GM23248 (cell line): Measurements from ENCODE around the gene CCL22. TPM values are rescaled to one million over a fixed set of nuclear protein-coding genes. Genes with fewer than 3 reads are reported as not detected.

Source experiments
- DNase-seq: peaks from one replicate; pipeline ENCODE4 v3.0.0-alpha.2; 2015
- H2AFZ ChIP-seq: fragments of 200-600 bp; sonication (generic); 2 replicates; pipeline ENCODE4 v1.6.1; 2016; ENCODE audit warnings: antibody characterized with exemption
- H3F3A ChIP-seq: fragments of 200-600 bp; sonication (generic); 2 replicates; pipeline ENCODE4 v1.6.1; 2016; ENCODE audit warnings: mild to moderate bottlenecking, antibody characterized with exemption, mixed run types; ENCODE audit not compliant: insufficient read depth
- H3K27ac ChIP-seq: fragments of 200-600 bp; sonication (generic); 2 replicates; pipeline ENCODE4 v1.5.1; 2016; ENCODE audit warnings: mild to moderate bottlenecking
- H3K27me3 ChIP-seq: fragments of 200-600 bp; sonication (generic); replicated peaks from 2 replicates; pipeline ENCODE4 v1.6.1; 2016; ENCODE audit warnings: mild to moderate bottlenecking; ENCODE audit not compliant: insufficient read depth
- H3K36me3 ChIP-seq: fragments of 200-600 bp; sonication (generic); 2 replicates; pipeline ENCODE4 v1.6.1; 2016; ENCODE audit warnings: low read depth, mild to moderate bottlenecking
- H3K4me1 ChIP-seq: fragments of 200-600 bp; sonication (generic); 2 replicates; pipeline ENCODE4 v1.6.1; 2016; ENCODE audit warnings: mild to moderate bottlenecking; ENCODE audit not compliant: insufficient read depth
- H3K4me2 ChIP-seq: fragments of 200-600 bp; sonication (generic); one replicate; pipeline ENCODE4 v1.6.1; 2016; ENCODE audit warnings: mild to moderate bottlenecking; ENCODE audit not compliant: unreplicated experiment
- H3K4me3 ChIP-seq: fragments of 200-600 bp; sonication (generic); 2 replicates; pipeline ENCODE4 v1.5.1; 2016; ENCODE audit warnings: mild to moderate bottlenecking
- H3K79me2 ChIP-seq: fragments of 200-600 bp; sonication (generic); 2 replicates; pipeline ENCODE4 v1.6.1; 2016; ENCODE audit warnings: mild to moderate bottlenecking; ENCODE audit not compliant: insufficient read depth
- H3K9ac ChIP-seq: fragments of 200-600 bp; sonication (generic); 2 replicates; pipeline ENCODE4 v1.6.1; 2016; ENCODE audit warnings: mild to moderate bottlenecking
- H3K9me2 ChIP-seq: fragments of 200-600 bp; sonication (generic); 2 replicates; pipeline ENCODE4 v1.6.1; 2016; ENCODE audit warnings: mixed run types, mild to moderate bottlenecking, moderate library complexity; ENCODE audit not compliant: insufficient read depth
- H3K9me3 ChIP-seq: fragments of 200-600 bp; sonication (generic); one replicate; pipeline ENCODE4 v1.6.1; 2017; ENCODE audit warnings: low read depth
- H4K20me1 ChIP-seq: fragments of 200-600 bp; sonication (generic); 2 replicates; pipeline ENCODE4 v1.6.0; 2016; ENCODE audit not compliant: insufficient read depth
- EZH2 ChIP-seq: fragments of 200-600 bp; sonication (generic); IDR thresholded peaks from 2 replicates; pipeline ENCODE4 v1.6.1; 2018; ENCODE audit warnings: antibody characterized with exemption, mild to moderate bottlenecking; ENCODE audit not compliant: insufficient read depth, poor library complexity, severe bottlenecking
- EZH2phosphoT487 ChIP-seq: fragments of 200-600 bp; sonication (generic); IDR thresholded peaks from 2 replicates; pipeline ENCODE4 v1.6.1; 2018; ENCODE audit warnings: antibody characterized with exemption, moderate library complexity, mild to moderate bottlenecking, low read depth; ENCODE audit not compliant: insufficient read depth
- WGBS, 2 experiments: methylation state at CpG; one replicate each; pipeline ENCODE4 v1.1.6; 2015 to 2017; ENCODE audit warnings: low lambda C conversion rate in 2 of 2, low coverage in 1 of 2; ENCODE audit errors: missing lambda C conversion rate in 2 of 2; 5-methylcytosine and 5-hydroxymethylcytosine counted together
- in situ Hi-C: fragments of 300-500 bp; cut with MboI; formaldehyde crosslinking; loops from 2 replicates; pipeline ENCODE4 v1.15.0; 2020
- polyA plus RNA-seq: library from polyadenylated mRNA; unstranded; fragments of >200 nt; fragmentation: Nextera tagmentation; extraction: Ambion mirVana; gene quantifications from 2 replicates; pipeline ENCODE4 v1.2.1, GENCODE V29; 2016
- total RNA-seq: library from RNA; depleted of rRNA; stranded (reverse); fragments of >200 nt; shearing (Covaris generic); gene quantifications from 2 replicates; pipeline ENCODE4 v1.2.3, GENCODE V29; 2014

Gene CCL22
- total and polyA plus RNA-seq, 2 experiments from 2014 or later = 0.10 TPM; not detected in 1

DNA sequence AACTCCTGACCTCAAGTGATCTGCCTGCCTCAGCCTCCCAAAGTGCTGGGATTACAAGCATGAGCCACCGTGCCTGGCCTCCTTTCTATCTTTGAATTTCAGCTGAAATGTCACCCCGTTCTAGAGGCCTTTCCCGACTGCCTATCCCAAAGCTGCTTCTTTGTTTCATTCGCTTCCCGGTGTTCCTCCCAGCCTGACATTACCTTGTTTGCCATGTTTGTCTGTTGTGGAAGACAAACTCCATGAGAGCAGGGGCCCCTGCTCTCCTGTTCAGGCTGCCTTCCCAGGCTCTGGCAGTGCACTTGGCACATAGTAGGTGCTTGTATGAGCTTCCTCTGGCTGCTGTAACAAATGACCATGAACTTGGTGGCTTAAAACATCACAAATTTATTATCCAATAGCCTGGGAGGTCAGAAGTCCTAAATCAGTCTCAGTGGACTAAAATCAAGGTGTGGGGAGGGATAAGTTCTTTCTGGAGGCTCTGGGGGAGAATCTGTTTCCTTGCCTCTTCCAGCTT is 2.6 kb upstream of the CCL22 start:
- Histone ChIP-seq H3K9me2 (no peaks in the 10 kb centered on the region), H4K20me1 (no peaks in the 10 kb centered on the region), H3K4me2 (no peak overlapping the region), H3K27ac (no peak overlapping the region), H3K79me2 (no peaks in the 10 kb centered on the region), H2AFZ (no peak overlapping the region), H3K4me3 (no peak overlapping the region), H3K4me1 (no peaks in the 10 kb centered on the region), H3K9me3 (no peaks in the 10 kb centered on the region), H3F3A (no peaks in the 10 kb centered on the region), H3K27me3 (peaks cover 12% of the 10 kb centered on the region), H3K9ac (no peak overlapping the region), H3K36me3 (no peaks in the 10 kb centered on the region)
- DNase-seq = no peak
- WGBS, 2 experiments = 66 to 67% methylated on average over 5 of the region's 5 CpGs
- TF ChIP-seq EZH2phosphoT487 = no peak
- no peak for TF ChIP-seq EZH2
- in situ Hi-C loops = no loop called here

- Histone ChIP-seq H3K27ac (no peak overlapping the region), H3K27me3 (peaks cover 14% of the 10 kb centered on the region), H3K9ac (no peak overlapping the region), H3K4me1 (no peaks in the 10 kb centered on the region), H3K9me2 (no peaks in the 10 kb centered on the region), H3K4me3 (no peak overlapping the region), H3K36me3 (no peaks in the 10 kb centered on the region), H3K79me2 (no peaks in the 10 kb centered on the region), H4K20me1 (no peaks in the 10 kb centered on the region), H3F3A (no peaks in the 10 kb centered on the region), H2AFZ (no peak overlapping the region), H3K9me3 (no peaks in the 10 kb centered on the region), H3K4me2 (no peak overlapping the region)
- in situ Hi-C loops = no loop called here
- no peak for DNase-seq
- 73 to 80% methylated on average over 4 of the region's 4 CpGs for WGBS, 2 experiments
- TF ChIP-seq EZH2phosphoT487 = no peak
- TF ChIP-seq EZH2 = no peak
Measured at GRCh38 chr16:57356547-57356946, 2.0 kb upstream of the CCL22 start.

- H3K4me2 ChIP-seq = no peak overlapping the region
- H3K27me3 ChIP-seq = peaks cover 9% of the 10 kb centered on the region; the same call in 1 of the 2 replicates
- no peak overlapping the region for H3K27ac ChIP-seq
- no peaks in the 10 kb centered on the region for H3K36me3 ChIP-seq
- H3K79me2 ChIP-seq = no peaks in the 10 kb centered on the region
- no peak for DNase-seq
- no peak overlapping the region for H2AFZ ChIP-seq
- H4K20me1 ChIP-seq = no peaks in the 10 kb centered on the region
- H3K9ac ChIP-seq = no peak overlapping the region
- no peaks in the 10 kb centered on the region for H3F3A ChIP-seq
- no peak overlapping the region for H3K4me3 ChIP-seq
- 67 to 69% methylated on average over 9 of the region's 9 CpGs for WGBS, 2 experiments
- H3K9me2 ChIP-seq = no peaks in the 10 kb centered on the region
- TF ChIP-seq EZH2phosphoT487 = no peak
- no peak for TF ChIP-seq EZH2
- no peaks in the 10 kb centered on the region for H3K9me3 ChIP-seq
- in situ Hi-C loops = no loop called here
- no peaks in the 10 kb centered on the region for H3K4me1 ChIP-seq
Measured at GRCh38 chr16:57357330-57358085, 1.1 kb upstream of the CCL22 start.

GRCh38 chr16:57358086-57358420 is 530 bp upstream of the CCL22 start:
- H4K20me1 ChIP-seq = no peaks in the 10 kb centered on the region
- no peak overlapping the region for H3K4me2 ChIP-seq
- H3K4me1 ChIP-seq = no peaks in the 10 kb centered on the region
- no peaks in the 10 kb centered on the region for H3K36me3 ChIP-seq
- no peaks in the 10 kb centered on the region for H3K9me2 ChIP-seq
- DNase-seq = no peak
- WGBS, 2 experiments = 55 to 62% methylated on average over 7 of the region's 7 CpGs
- TF ChIP-seq EZH2phosphoT487 = no peak
- no peak for TF ChIP-seq EZH2
- no peak overlapping the region for H3K4me3 ChIP-seq
- H3K27ac ChIP-seq = no peak overlapping the region
- H3K9ac ChIP-seq = no peak overlapping the region
- H3K79me2 ChIP-seq = no peaks in the 10 kb centered on the region
- in situ Hi-C loops = no loop called here
- H3F3A ChIP-seq = no peaks in the 10 kb centered on the region
- no peak overlapping the region for H2AFZ ChIP-seq
- H3K27me3 ChIP-seq = peaks cover 9% of the 10 kb centered on the region; the same call in 1 of the 2 replicates
- H3K9me3 ChIP-seq = no peaks in the 10 kb centered on the region
